ENCODE data around the gene SCYGR1. TPM values are rescaled to one million over a fixed set of nuclear protein-coding genes. Genes with fewer than 3 reads are reported as not detected.

SCYGR1 gene
- total RNA-seq, 5 donors from 2014 or later (not counting 1 experiment from before 2014, with no cell fraction given) = not detected

DNA sequence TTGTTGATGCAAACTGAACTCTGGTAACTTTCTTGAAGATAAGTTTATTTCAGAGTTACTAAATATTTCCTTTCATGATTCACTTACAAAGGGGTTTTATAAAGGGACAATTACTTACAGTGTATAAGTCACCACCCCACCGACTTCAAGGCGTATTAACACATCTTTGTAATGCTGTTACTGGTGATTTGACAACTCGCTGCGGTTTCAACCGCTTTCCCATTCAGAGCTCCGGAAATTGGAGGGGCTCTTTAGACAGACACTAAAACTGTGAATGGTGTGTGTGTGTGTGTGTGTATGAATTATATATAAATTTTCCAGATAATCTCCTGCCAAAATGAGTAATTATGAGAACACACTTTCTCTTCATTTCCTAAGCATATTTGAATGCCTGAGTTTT, 13.6 kb downstream of the SCYGR1 start:
- Histone ChIP-seq H3K27ac (ENCODE audit: low read length) (no peak overlapping the region), H3K4me3 (ENCODE audit: control insufficient read depth in 1 of 2, extremely low read depth in 1 of 2, low read length in 1 of 2) (no peak overlapping the region), H3K4me1 (ENCODE audit: control insufficient read depth in 1 of 2, extremely low read depth in 1 of 2, insufficient read depth in 2 of 2, low read length in 2 of 2) (no peaks in the 10 kb centered on the region), H3K27me3 (replicated peaks in 1 of 2; ENCODE audit: control insufficient read depth in 2 of 2, extremely low read depth in 1 of 2, insufficient read depth in 2 of 2, low read length in 1 of 2) (peaks cover 0 to 7% of the 10 kb centered on the region in 2 experiments), H3K9me3 (no peaks in the 10 kb centered on the region), H3K36me3 (ENCODE audit: control insufficient read depth in 2 of 2, extremely low read depth in 1 of 2, insufficient read depth in 1 of 2, low read length in 1 of 2) (no peaks in the 10 kb centered on the region)
- no peaks in the 10 kb centered on the region for H3K9me3 Mint-ChIP-seq
- ChIA-PET CTCF (interaction anchor here (0.7 kb wide), 2 partner anchors 126 to 250 kb away, joined by 3 to 5 read pairs; no protein-coding TSS in a partner anchor), POLR2A (interaction anchor here in 1 of 2 donors (0.7 to 0.9 kb wide), 3 partner anchors 12 to 22 kb away, joined by 3 to 11 read pairs (median 4); no protein-coding TSS in a partner anchor)
- H3K27ac Mint-ChIP-seq = no peak overlapping the region
- H3K4me3 Mint-ChIP-seq = no peak overlapping the region
- no peak for ATAC-seq (replicated peaks in 1 of 4)
- no CpG with 5 or more reads among the region's 6 CpGs for WGBS (ENCODE audit: insufficient coverage)
- peaks cover 6 to 15% of the 10 kb centered on the region in 2 donors for H3K27me3 Mint-ChIP-seq
- peaks cover 0 to 5% (median 4%) of the 10 kb centered on the region in 3 donors for H3K4me1 Mint-ChIP-seq
- H3K36me3 Mint-ChIP-seq = no peaks in the 10 kb centered on the region
- DNase-seq = peak in 2 of 35 experiments; percentile 5 to 17

- H3K27ac Mint-ChIP-seq = no peak overlapping the region
- ChIA-PET POLR2A (interaction anchor here in 1 of 2 donors (0.9 kb wide), 1 partner anchor 19 kb away, joined by 4 read pairs; no protein-coding TSS in a partner anchor), CTCF (interaction anchor here in 1 of 2 donors (0.7 kb wide), 1 partner anchor 15 kb away, joined by 13 read pairs; no protein-coding TSS in a partner anchor)
- Histone ChIP-seq H3K9me3 (no peaks in the 10 kb centered on the region), H3K27ac (ENCODE audit: low read length) (no peak overlapping the region), H3K4me3 (ENCODE audit: control insufficient read depth in 1 of 2, extremely low read depth in 1 of 2, low read length in 1 of 2) (no peak overlapping the region), H3K4me1 (ENCODE audit: control insufficient read depth in 1 of 2, extremely low read depth in 1 of 2, insufficient read depth in 2 of 2, low read length in 2 of 2) (no peaks in the 10 kb centered on the region), H3K27me3 (replicated peaks in 1 of 2; ENCODE audit: control insufficient read depth in 2 of 2, extremely low read depth in 1 of 2, insufficient read depth in 2 of 2, low read length in 1 of 2) (peaks cover 0 to 7% of the 10 kb centered on the region in 2 experiments), H3K36me3 (ENCODE audit: control insufficient read depth in 2 of 2, extremely low read depth in 1 of 2, insufficient read depth in 1 of 2, low read length in 1 of 2) (no peaks in the 10 kb centered on the region)
- H3K9me3 Mint-ChIP-seq = no peaks in the 10 kb centered on the region
- H3K36me3 Mint-ChIP-seq = no peaks in the 10 kb centered on the region
- peaks cover 6 to 15% of the 10 kb centered on the region in 2 donors for H3K27me3 Mint-ChIP-seq
- H3K4me1 Mint-ChIP-seq = peaks cover 0 to 5% (median 4%) of the 10 kb centered on the region in 3 donors
- DNase-seq (no peak), ATAC-seq (replicated peaks in 1 of 4) (no peak)
- 60% methylated on average over 1 of the region's 10 CpGs for WGBS (ENCODE audit: insufficient coverage)
- H3K4me3 Mint-ChIP-seq = no peak overlapping the region
Observed at GRCh38 chr2:227373389-227373788, 14.4 kb downstream of the SCYGR1 start.

DNA sequence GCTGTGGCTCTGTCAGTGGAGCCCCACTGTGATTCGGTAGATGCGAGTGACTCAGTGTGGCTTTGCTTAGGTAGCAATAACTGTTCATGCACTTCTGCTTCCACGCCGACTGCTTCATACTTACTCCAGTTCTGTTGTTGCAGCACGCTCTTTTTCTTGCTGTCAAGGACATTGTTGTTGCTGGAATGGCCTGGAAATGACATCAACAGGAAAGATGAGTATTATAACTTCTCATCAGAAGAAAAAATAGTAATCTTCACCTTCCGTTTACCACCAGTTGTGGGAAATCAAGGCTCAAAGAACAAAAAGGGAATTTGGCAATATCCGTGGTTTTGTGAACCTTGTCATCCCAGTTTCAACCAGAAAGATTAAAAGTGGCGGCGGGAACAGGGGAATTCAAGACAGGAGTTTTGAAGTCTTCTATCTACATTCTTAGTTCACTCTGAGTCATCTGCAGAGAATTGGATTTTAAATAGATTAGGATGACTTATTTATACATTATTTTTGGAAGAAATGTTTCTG, 16.9 kb downstream of the SCYGR1 start:
- Histone ChIP-seq H3K9me3 (no peaks in the 10 kb centered on the region), H3K27ac (ENCODE audit: low read length) (no peak overlapping the region), H3K36me3 (ENCODE audit: control insufficient read depth in 2 of 2, extremely low read depth in 1 of 2, insufficient read depth in 1 of 2, low read length in 1 of 2) (no peaks in the 10 kb centered on the region), H3K4me1 (ENCODE audit: control insufficient read depth in 1 of 2, extremely low read depth in 1 of 2, insufficient read depth in 2 of 2, low read length in 2 of 2) (no peaks in the 10 kb centered on the region), H3K4me3 (ENCODE audit: control insufficient read depth in 1 of 2, extremely low read depth in 1 of 2, low read length in 1 of 2) (no peak overlapping the region), H3K27me3 (replicated peaks in 1 of 2; ENCODE audit: control insufficient read depth in 2 of 2, extremely low read depth in 1 of 2, insufficient read depth in 2 of 2, low read length in 1 of 2) (peaks cover 0 to 7% of the 10 kb centered on the region in 2 experiments)
- CTCF ChIA-PET = no interaction called here
- POLR2A ChIA-PET = no interaction called here
- peaks cover 0 to 5% (median 4%) of the 10 kb centered on the region in 3 donors for H3K4me1 Mint-ChIP-seq
- H3K4me3 Mint-ChIP-seq = no peak overlapping the region
- peaks cover 6 to 11% of the 10 kb centered on the region in 2 donors for H3K27me3 Mint-ChIP-seq
- no peaks in the 10 kb centered on the region for H3K36me3 Mint-ChIP-seq
- H3K27ac Mint-ChIP-seq = no peak overlapping the region
- 72% methylated on average over 4 of the region's 9 CpGs for WGBS (ENCODE audit: insufficient coverage)
- H3K9me3 Mint-ChIP-seq = no peaks in the 10 kb centered on the region
- DNase-seq (peak in 1 of 35 experiments; percentile 16), ATAC-seq (replicated peaks in 1 of 4) (no peak)

- CTCF ChIA-PET = no interaction called here
- Mint-ChIP-seq H3K9me3 (no peaks in the 10 kb centered on the region), H3K27me3 (peaks cover 6 to 11% of the 10 kb centered on the region in 2 donors), H3K4me1 (peaks cover 0 to 5% (median 4%) of the 10 kb centered on the region in 3 donors), H3K36me3 (no peaks in the 10 kb centered on the region), H3K4me3 (no peak overlapping the region), H3K27ac (no peak overlapping the region)
- no peak overlapping the region for H3K4me3 ChIP-seq (ENCODE audit: control insufficient read depth in 1 of 2, extremely low read depth in 1 of 2, low read length in 1 of 2)
- H3K27ac ChIP-seq (ENCODE audit: low read length) = no peak overlapping the region
- H3K4me1 ChIP-seq (ENCODE audit: control insufficient read depth in 1 of 2, extremely low read depth in 1 of 2, insufficient read depth in 2 of 2, low read length in 2 of 2) = no peaks in the 10 kb centered on the region
- H3K27me3 ChIP-seq (replicated peaks in 1 of 2; ENCODE audit: control insufficient read depth in 2 of 2, extremely low read depth in 1 of 2, insufficient read depth in 2 of 2, low read length in 1 of 2) = peaks cover 0 to 7% of the 10 kb centered on the region in 2 experiments
- no peak for DNase-seq
- POLR2A ChIA-PET = no interaction called here
- no peaks in the 10 kb centered on the region for H3K36me3 ChIP-seq (ENCODE audit: control insufficient read depth in 2 of 2, extremely low read depth in 1 of 2, insufficient read depth in 1 of 2, low read length in 1 of 2)
- 100% methylated on average over 1 of the region's 8 CpGs for WGBS (ENCODE audit: insufficient coverage)
- no peaks in the 10 kb centered on the region for H3K9me3 ChIP-seq
- ATAC-seq (replicated peaks in 1 of 4) = no peak
Observed at GRCh38 chr2:227370092-227370491, 17.7 kb downstream of the SCYGR1 start.

DNA sequence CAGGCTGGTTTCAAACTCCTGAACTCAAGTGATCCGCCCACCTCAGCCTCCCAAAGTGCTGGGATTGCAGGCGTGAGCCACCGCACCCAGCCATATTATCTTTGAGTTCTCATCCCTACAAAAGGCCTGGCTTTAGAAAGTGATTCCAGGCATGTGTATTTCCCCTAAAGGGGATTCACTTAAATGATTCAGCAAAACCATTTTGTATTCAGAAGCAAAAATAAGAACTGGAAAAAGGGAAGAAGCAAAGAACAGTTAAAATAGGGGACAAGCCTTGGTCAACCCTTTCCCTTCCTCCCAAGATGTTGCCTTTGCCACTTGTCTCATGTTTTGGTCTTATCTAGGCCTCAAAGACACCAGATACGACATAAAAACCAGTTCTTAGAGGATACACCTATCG, 19.2 kb downstream of the SCYGR1 start:
- Histone ChIP-seq H3K4me1 (ENCODE audit: control insufficient read depth in 1 of 2, extremely low read depth in 1 of 2, insufficient read depth in 2 of 2, low read length in 2 of 2) (no peaks in the 10 kb centered on the region), H3K27me3 (replicated peaks in 1 of 2; ENCODE audit: control insufficient read depth in 2 of 2, extremely low read depth in 1 of 2, insufficient read depth in 2 of 2, low read length in 1 of 2) (peaks cover 0 to 7% of the 10 kb centered on the region in 2 experiments), H3K27ac (ENCODE audit: low read length) (no peak overlapping the region), H3K36me3 (ENCODE audit: control insufficient read depth in 2 of 2, extremely low read depth in 1 of 2, insufficient read depth in 1 of 2, low read length in 1 of 2) (no peaks in the 10 kb centered on the region), H3K9me3 (no peaks in the 10 kb centered on the region), H3K4me3 (ENCODE audit: control insufficient read depth in 1 of 2, extremely low read depth in 1 of 2, low read length in 1 of 2) (no peak overlapping the region)
- Mint-ChIP-seq H3K4me1 (peaks cover 0 to under 1% (median 0%) of the 10 kb centered on the region in 3 donors), H3K27ac (no peak overlapping the region), H3K4me3 (no peak overlapping the region), H3K9me3 (no peaks in the 10 kb centered on the region), H3K27me3 (peaks cover 6 to 11% of the 10 kb centered on the region in 2 donors), H3K36me3 (no peaks in the 10 kb centered on the region)
- no peak for DNase-seq
- POLR2A ChIA-PET = interaction anchor here in 1 of 2 donors (0.7 kb wide), 1 partner anchor 41 kb away, joined by 9 read pairs; no protein-coding TSS in a partner anchor
- 100% methylated on average over 1 of the region's 5 CpGs for WGBS (ENCODE audit: insufficient coverage)
- ATAC-seq (replicated peaks in 1 of 4) = no peak
- CTCF ChIA-PET = no interaction called here

DNA sequence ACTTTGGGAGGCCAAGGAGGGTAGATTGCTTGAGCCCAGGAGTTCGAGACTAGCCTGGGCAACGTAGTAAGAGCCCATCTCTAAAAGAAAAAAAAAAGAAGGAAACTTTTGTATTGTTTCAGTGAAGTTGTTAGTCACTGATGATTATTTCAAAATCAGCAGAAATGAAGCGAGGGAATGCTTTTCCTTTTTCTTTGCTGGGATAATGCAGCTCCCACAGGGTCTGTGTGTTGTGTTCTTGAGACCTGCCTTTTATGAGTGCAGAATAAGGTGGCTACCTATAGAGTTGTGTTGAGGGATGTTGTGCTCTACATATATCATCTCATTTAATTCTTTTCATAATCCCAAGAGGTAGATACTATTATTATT, 20.3 kb downstream of the SCYGR1 start:
- no peak for DNase-seq
- 80% methylated on average over 1 of the region's 3 CpGs for WGBS (ENCODE audit: insufficient coverage)
- ChIA-PET CTCF (no interaction called here), POLR2A (no interaction called here)
- Histone ChIP-seq H3K27ac (ENCODE audit: low read length) (no peak overlapping the region), H3K4me3 (ENCODE audit: control insufficient read depth in 1 of 2, extremely low read depth in 1 of 2, low read length in 1 of 2) (no peak overlapping the region), H3K4me1 (ENCODE audit: control insufficient read depth in 1 of 2, extremely low read depth in 1 of 2, insufficient read depth in 2 of 2, low read length in 2 of 2) (no peaks in the 10 kb centered on the region), H3K9me3 (no peaks in the 10 kb centered on the region), H3K27me3 (replicated peaks in 1 of 2; ENCODE audit: control insufficient read depth in 2 of 2, extremely low read depth in 1 of 2, insufficient read depth in 2 of 2, low read length in 1 of 2) (peaks cover 0 to 2% of the 10 kb centered on the region in 2 experiments), H3K36me3 (ENCODE audit: control insufficient read depth in 2 of 2, extremely low read depth in 1 of 2, insufficient read depth in 1 of 2, low read length in 1 of 2) (no peaks in the 10 kb centered on the region)
- peaks cover 0 to 4% (median 0%) of the 10 kb centered on the region in 3 donors for H3K4me1 Mint-ChIP-seq
- no peaks in the 10 kb centered on the region for H3K36me3 Mint-ChIP-seq
- H3K4me3 Mint-ChIP-seq = no peak overlapping the region
- ATAC-seq (replicated peaks in 1 of 4) = no peak
- peaks cover 3 to 5% of the 10 kb centered on the region in 2 donors for H3K27me3 Mint-ChIP-seq
- no peak overlapping the region for H3K27ac Mint-ChIP-seq
- no peaks in the 10 kb centered on the region for H3K9me3 Mint-ChIP-seq
